ENCODE measurements around the gene ETV6. TPM values are rescaled to one million over a fixed set of nuclear protein-coding genes. Genes with fewer than 3 reads are reported as not detected.

The ETV6 gene
- polyA plus RNA-seq, 1 donor (not counting 4 experiments of a cell fraction or from before 2014, with no cell fraction given), result 5.3 TPM

DNA sequence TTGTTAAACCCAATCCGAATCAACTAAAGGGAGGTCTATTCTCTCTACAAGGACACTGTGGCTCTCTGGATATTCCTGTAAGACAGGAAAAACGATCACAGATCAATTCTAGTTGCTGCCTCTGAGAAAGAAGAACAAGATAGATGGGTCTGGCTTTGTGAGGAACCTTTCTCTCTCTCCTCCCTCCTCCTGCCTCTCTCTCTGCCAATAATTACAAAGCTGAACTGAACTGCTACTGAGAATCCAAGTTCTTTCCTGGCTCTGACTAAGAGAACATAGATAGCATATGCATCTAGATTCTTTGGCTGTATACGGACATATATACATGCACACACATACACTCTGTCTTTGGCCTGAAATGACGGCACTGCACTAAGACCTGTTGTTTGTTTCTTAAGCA is 27.6 kb downstream of the ETV6 start:
- Histone ChIP-seq H3K4me2 (ENCODE audit: control insufficient read depth, extremely low read depth, insufficient read depth, low read depth, low read length) (no peak overlapping the region), H3K36me3 (ENCODE audit: control insufficient read depth in 2 of 2, extremely low read depth in 1 of 2, insufficient read depth in 2 of 2, low read length in 2 of 2) (peaks cover 0 to 4% of the 10 kb centered on the region in 2 experiments), H2AFZ (ENCODE audit: control insufficient read depth, low read length) (no peak overlapping the region), H3K79me2 (ENCODE audit: control insufficient read depth, insufficient read depth, low read length) (peaks cover 44% of the 10 kb centered on the region), H3K9ac (ENCODE audit: control insufficient read depth, extremely low read depth, insufficient read depth, low read length) (no peak overlapping the region), H3K27me3 (ENCODE audit: control insufficient read depth, extremely low read depth, insufficient read depth, low read length) (no peaks in the 10 kb centered on the region), H3K9me1 (ENCODE audit: control insufficient read depth, extremely low read depth, insufficient read depth, low read length) (no peaks in the 10 kb centered on the region), H3K27ac (ENCODE audit: control insufficient read depth, insufficient read depth, low read length) (no peak overlapping the region), H3K9me3 (ENCODE audit: control insufficient read depth, low read depth, low read length) (no peaks in the 10 kb centered on the region), H4K20me1 (ENCODE audit: control insufficient read depth, extremely low read depth, insufficient read depth, low read length) (peaks cover 3% of the 10 kb centered on the region), H3K4me1 (ENCODE audit: control insufficient read depth, extremely low read depth, insufficient read depth, low read length) (no peaks in the 10 kb centered on the region), H3K4me3 (ENCODE audit: control insufficient read depth in 2 of 3, extremely low read depth in 1 of 3, insufficient read depth in 2 of 3, low read depth in 1 of 3, low read length in 3 of 3) (no peak overlapping the region)
- FAIRE-seq (no peak), DNase-seq (ENCODE audit: low read depth, low spot score) (no peak)
- TF ChIP-seq CTCF (optimal IDR thresholded peaks at IDR 0.05 in 1 of 3, IDR thresholded peaks at IDR 0.05 in 1 of 3, conservative IDR thresholded peaks at IDR 0.05 in 1 of 3; ENCODE audit: extremely low read depth in 1 of 3, insufficient read depth in 2 of 3, low read length in 3 of 3) (no peak), EZH2 (IDR thresholded peaks at IDR 0.05; ENCODE audit: low read length) (no peak)
- dilution Hi-C loops (cut with MboI; ENCODE audit: extremely low pct_ligation_motif_present, low sequenced_read_pairs), result no loop called here

GRCh38 chr12:11677752-11678151 is 28.3 kb downstream of the ETV6 start:
- FAIRE-seq (no peak), DNase-seq (ENCODE audit: low read depth, low spot score) (no peak)
- dilution Hi-C loops (cut with MboI; ENCODE audit: extremely low pct_ligation_motif_present, low sequenced_read_pairs), result no loop called here
- H3K9ac ChIP-seq (ENCODE audit: control insufficient read depth, extremely low read depth, insufficient read depth, low read length), result no peak overlapping the region
- peaks cover 0 to 4% of the 10 kb centered on the region in 2 experiments for H3K36me3 ChIP-seq (ENCODE audit: control insufficient read depth in 2 of 2, extremely low read depth in 1 of 2, insufficient read depth in 2 of 2, low read length in 2 of 2)
- no peak overlapping the region for H2AFZ ChIP-seq (ENCODE audit: control insufficient read depth, low read length)
- H3K27me3 ChIP-seq (ENCODE audit: control insufficient read depth, extremely low read depth, insufficient read depth, low read length), result no peaks in the 10 kb centered on the region
- H3K9me3 ChIP-seq (ENCODE audit: control insufficient read depth, low read depth, low read length), result no peaks in the 10 kb centered on the region
- H3K4me3 ChIP-seq (ENCODE audit: control insufficient read depth in 2 of 3, extremely low read depth in 1 of 3, insufficient read depth in 2 of 3, low read depth in 1 of 3, low read length in 3 of 3), result no peak overlapping the region
- no peak overlapping the region for H3K4me2 ChIP-seq (ENCODE audit: control insufficient read depth, extremely low read depth, insufficient read depth, low read depth, low read length)
- no peaks in the 10 kb centered on the region for H3K9me1 ChIP-seq (ENCODE audit: control insufficient read depth, extremely low read depth, insufficient read depth, low read length)
- peaks cover under 1% of the 10 kb centered on the region for H4K20me1 ChIP-seq (ENCODE audit: control insufficient read depth, extremely low read depth, insufficient read depth, low read length)
- H3K79me2 ChIP-seq (ENCODE audit: control insufficient read depth, insufficient read depth, low read length), result peaks cover 43% of the 10 kb centered on the region
- H3K4me1 ChIP-seq (ENCODE audit: control insufficient read depth, extremely low read depth, insufficient read depth, low read length), result no peaks in the 10 kb centered on the region
- TF ChIP-seq EZH2 (IDR thresholded peaks at IDR 0.05; ENCODE audit: low read length) (no peak), CTCF (optimal IDR thresholded peaks at IDR 0.05 in 1 of 3, IDR thresholded peaks at IDR 0.05 in 1 of 3, conservative IDR thresholded peaks at IDR 0.05 in 1 of 3; ENCODE audit: extremely low read depth in 1 of 3, insufficient read depth in 2 of 3, low read length in 3 of 3) (no peak)
- H3K27ac ChIP-seq (ENCODE audit: control insufficient read depth, insufficient read depth, low read length), result no peak overlapping the region
